GM12865 (cell line): ENCODE results near the gene ASB6.

ENCODE experiments used
- DNase-seq: peaks from one replicate; pipeline ENCODE4 v3.0.0; 2010; ENCODE audit warnings: low read depth
- H3K4me3 ChIP-seq: 2 replicates; pipeline ENCODE4 v1.5.1; 2011; ENCODE audit warnings: mild to moderate bottlenecking, low read depth, low read length, control low read depth
- TF ChIP-seq, protein P1 (sequence below): IDR thresholded peaks from 2 replicates; pipeline ENCODE4 v1.5.1; 2011; ENCODE audit warnings: low read length, control low read depth, low read depth, inconsistent platforms; ENCODE audit not compliant: insufficient read depth; ENCODE audit errors: missing control alignments

ASB6 gene

DNA sequence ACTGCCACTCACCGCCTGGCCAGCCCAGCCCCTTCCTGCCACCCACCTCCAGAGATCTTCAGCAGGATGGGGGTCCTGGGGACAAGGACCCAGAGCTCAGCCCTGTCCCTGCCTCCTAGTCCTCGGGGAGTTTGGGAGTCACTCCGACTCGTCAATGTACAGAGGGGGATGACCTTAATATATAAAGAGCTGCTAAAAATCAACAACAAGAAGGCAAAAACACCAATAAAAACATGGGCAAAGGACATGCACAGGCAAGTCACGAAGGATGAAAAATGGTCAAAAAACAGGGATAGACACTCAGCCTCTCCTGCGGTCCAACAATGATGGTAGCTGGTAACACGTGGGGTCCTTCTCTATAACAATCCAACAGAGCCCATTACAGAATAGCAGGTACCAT, 4.7 kb upstream of the ASB6 start:
- no peak overlapping the region for H3K4me3 ChIP-seq
- TF ChIP-seq, protein P1, sequence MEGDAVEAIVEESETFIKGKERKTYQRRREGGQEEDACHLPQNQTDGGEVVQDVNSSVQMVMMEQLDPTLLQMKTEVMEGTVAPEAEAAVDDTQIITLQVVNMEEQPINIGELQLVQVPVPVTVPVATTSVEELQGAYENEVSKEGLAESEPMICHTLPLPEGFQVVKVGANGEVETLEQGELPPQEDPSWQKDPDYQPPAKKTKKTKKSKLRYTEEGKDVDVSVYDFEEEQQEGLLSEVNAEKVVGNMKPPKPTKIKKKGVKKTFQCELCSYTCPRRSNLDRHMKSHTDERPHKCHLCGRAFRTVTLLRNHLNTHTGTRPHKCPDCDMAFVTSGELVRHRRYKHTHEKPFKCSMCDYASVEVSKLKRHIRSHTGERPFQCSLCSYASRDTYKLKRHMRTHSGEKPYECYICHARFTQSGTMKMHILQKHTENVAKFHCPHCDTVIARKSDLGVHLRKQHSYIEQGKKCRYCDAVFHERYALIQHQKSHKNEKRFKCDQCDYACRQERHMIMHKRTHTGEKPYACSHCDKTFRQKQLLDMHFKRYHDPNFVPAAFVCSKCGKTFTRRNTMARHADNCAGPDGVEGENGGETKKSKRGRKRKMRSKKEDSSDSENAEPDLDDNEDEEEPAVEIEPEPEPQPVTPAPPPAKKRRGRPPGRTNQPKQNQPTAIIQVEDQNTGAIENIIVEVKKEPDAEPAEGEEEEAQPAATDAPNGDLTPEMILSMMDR = no peak
- DNase-seq = no peak

DNA sequence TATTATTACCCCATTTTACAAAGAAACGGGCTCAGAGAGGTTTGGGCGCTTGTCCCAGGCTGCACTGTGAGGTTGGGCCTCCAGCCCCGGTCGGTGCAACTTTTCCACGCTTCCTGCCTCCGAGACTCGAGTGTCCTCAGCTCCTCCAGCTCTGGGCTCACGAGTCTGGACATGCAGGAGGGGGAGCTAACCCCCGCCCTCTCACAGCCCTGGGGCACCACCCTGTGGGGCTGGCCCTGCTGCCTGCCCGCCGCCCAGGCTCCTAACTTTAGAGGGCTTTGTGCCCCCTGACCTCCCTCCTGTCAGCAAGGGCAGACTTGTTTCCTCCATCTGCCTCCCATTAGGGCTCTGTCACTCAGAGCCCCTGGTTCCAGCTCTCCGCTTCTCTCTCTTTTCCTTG, 4.3 kb upstream of the ASB6 start:
- H3K4me3 ChIP-seq = no peak overlapping the region
- no peak for DNase-seq
- TF ChIP-seq, protein P1 = no peak

DNA sequence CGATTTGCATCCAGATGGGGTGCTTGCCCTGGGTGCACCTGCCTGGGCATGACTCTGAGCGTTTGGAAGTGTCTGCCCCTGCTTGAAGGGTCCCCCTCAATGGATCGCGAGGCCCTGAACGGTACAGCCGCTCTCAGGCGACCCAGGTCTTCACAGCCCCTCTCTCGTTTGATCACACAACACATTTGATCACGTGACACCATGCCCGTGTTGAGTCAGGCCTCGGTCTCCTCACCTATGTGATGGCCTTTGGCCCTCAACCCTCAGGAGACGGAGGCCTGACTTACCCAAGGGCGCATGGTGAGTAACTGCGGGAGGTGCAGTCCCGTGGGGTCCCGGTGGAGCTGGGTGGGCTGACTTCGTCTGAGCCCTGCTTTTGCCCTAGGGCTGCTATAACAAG, 3.0 kb upstream of the ASB6 start:
- no peak for DNase-seq
- TF ChIP-seq, protein P1 = no peak

DNA sequence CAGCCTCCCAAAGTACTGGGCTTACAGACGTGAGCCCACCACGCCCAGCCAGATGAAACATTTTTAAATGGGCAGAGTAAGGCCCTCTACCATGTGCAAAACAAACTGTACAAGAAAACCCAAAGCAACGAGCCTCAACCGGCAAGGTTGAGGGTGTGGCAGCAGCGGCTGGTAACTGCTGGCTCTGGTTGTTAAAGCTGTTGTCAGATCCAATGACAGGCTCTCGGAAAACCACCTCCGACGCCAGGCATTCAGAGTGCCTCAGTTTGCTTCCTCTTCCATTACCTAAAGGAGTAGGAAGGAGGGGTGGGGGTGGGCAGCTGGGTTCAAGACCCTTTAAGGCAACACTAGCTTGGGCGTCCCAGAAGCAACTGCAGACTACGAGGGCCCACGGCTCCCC, 2.4 kb upstream of the ASB6 start:
- no peak overlapping the region for H3K4me3 ChIP-seq
- DNase-seq = no peak
- TF ChIP-seq, protein P1 = no peak

More for the DNA sequence above, 3.0 kb upstream of the ASB6 start:
- H3K4me3 ChIP-seq = no peak overlapping the region

DNA sequence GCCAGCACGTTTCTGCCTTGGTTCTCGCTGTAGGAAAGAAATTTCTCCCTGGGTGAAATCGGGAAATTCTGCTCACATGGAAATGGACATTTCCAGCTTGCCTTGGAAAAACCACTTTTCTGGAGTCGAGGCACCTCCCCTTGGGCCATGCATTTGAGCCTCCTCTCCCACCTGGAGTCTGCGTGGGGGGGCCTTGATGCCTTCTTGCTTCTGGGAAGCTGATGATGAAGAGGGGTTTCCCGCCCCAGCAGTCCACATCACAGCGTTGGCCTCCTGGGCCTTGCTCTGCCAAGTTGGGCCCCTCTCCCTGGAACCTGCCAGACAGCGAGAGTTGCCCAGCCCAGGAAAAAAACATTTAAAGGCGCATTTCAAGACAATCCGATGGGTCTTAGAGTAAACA, 1.8 kb upstream of the ASB6 start:
- DNase-seq = no peak
- TF ChIP-seq, protein P1 = no peak
- no peak overlapping the region for H3K4me3 ChIP-seq

DNA sequence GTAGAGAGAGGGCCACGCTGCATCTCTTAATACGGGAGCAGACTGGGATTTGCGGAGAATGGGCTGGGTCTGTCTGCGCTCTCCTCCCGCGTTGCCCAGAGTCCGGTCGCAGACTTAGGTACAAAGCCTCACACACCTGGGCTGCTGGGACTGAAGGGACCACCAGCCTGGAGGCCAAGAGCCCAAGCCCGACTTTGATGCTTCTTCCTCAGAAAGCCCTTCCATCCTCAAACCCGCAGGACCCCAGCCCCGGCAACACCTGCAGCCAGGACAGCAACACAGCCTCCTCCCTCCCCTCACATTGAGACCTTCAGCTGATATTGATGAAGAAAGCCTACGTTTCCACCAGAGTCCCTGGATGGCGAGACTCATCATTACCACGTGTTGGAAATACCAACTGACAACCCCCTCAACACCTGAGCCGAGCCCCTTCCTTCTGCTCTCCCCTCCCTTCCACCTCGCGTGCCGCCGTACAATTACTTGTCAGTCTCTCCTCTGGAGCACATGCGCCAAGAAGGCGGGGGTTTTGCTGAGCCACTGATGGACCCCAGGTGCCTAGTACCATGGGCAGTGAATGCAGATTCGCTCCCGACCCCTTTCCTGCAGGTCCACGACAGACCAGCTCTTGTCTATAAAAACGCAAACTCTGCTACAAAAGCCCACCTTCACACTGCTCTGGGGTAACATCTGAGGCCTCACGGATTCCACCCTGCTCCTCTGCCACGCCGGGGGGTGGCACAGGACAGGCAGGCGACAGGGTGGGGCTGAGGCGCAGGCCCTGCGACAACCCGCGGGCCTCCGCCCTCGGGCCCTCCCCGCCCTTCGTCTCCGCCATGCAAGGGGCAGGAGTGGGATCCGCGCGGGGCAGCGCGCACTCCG, 841 bp downstream of the ASB6 start:
- TF ChIP-seq, protein P1 = no peak
- peak overlapping the region; percentile 95 for H3K4me3 ChIP-seq
- DNase-seq = no peak

DNA sequence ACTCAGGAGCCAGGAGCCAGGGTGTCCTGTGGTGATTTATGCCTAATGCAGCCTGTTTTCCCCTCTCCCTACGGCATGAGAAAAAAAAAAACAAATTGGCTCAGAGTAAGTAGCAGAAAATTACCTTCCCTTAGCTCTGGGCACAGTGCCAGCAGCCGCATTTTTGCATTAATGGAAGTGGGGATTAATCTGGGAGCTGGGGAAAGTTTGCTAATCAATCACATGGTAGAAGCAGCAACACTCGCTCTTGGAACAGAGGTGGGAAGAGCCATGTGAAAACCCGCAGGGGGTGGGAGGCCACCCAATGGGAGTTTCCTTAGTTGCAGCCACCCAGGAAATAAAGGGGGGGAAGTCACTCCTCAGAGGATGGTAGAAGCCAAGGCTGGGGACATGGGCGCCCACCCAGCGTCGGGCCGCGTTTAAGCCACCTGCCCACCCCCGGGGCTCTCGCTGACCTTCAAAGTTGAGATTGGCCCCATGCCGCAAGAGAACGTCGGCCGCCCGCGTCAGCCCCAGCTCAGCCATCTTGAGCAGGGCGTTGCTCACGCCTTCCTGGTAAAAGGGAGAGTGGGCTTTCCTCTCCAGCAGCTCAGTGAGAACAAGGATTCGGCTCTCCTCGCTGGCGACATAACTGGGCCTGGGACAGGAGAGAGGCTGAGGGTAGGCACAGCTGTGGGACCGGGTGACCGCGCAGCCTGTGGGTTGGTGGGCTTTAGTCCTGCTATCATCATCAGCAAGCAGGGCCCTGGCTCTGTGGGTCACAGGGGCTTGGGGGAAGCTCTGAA, 1.7 kb downstream of the ASB6 start:
- H3K4me3 ChIP-seq = no peak overlapping the region
- TF ChIP-seq, protein P1 = no peak
- no peak for DNase-seq
